Astrocyte (in vitro differentiated cells and primary cell): Measurements from ENCODE around the gene MCF2L2. TPM values are rescaled to one million over a fixed set of nuclear protein-coding genes. Genes with fewer than 3 reads are reported as not detected.

ENCODE experiments used
- DNase-seq: peaks from one replicate; pipeline ENCODE4 v3.0.0-alpha.2; 2010; ENCODE audit warnings: low read depth
- FAIRE-seq: peaks from 2 replicates; lab custom pipeline; 2011; peaks lifted over from hg19 to GRCh38; lab: Jason Lieb, UNC
- H2AFZ ChIP-seq: 2 replicates; pipeline ENCODE4 v1.6.0; 2012; ENCODE audit warnings: low read depth, low read length, inconsistent platforms
- H3K27ac ChIP-seq: 2 replicates; pipeline ENCODE4 v1.5.1; 2011; ENCODE audit warnings: low read depth, low read length, inconsistent platforms
- H3K27me3 ChIP-seq: 2 replicates; pipeline ENCODE4 v1.6.0; 2011; ENCODE audit warnings: low read length, inconsistent platforms; ENCODE audit not compliant: insufficient read depth
- H3K36me3 ChIP-seq: 2 replicates; pipeline ENCODE4 v1.5.1; 2011; ENCODE audit warnings: low read length, inconsistent platforms; ENCODE audit not compliant: insufficient read depth
- H3K4me1 ChIP-seq: 2 replicates; pipeline ENCODE4 v1.5.1; 2011; ENCODE audit warnings: low read length, inconsistent platforms; ENCODE audit not compliant: insufficient read depth
- H3K4me2 ChIP-seq: 2 replicates; pipeline ENCODE4 v1.6.0; 2012; ENCODE audit warnings: low read length, inconsistent platforms
- H3K4me3 ChIP-seq: 2 replicates; pipeline ENCODE4 v1.5.1; 2011; ENCODE audit warnings: low read depth, mild to moderate bottlenecking, low read length, inconsistent platforms; ENCODE audit not compliant: insufficient read depth
- H3K79me2 ChIP-seq: 2 replicates; pipeline ENCODE4 v1.6.0; 2012; ENCODE audit warnings: mild to moderate bottlenecking, low read length, inconsistent platforms; ENCODE audit not compliant: insufficient read depth
- H3K9ac ChIP-seq: 2 replicates; pipeline ENCODE4 v1.6.0; 2012; ENCODE audit warnings: mild to moderate bottlenecking, low read length, inconsistent platforms
- H3K9me3 ChIP-seq: 2 replicates; pipeline ENCODE4 v1.5.1; 2012; ENCODE audit warnings: low read depth, mild to moderate bottlenecking, low read length, inconsistent platforms; ENCODE audit not compliant: insufficient read depth
- H4K20me1 ChIP-seq: 2 replicates; pipeline ENCODE4 v1.6.0; 2012; ENCODE audit warnings: low read length, inconsistent platforms; ENCODE audit not compliant: insufficient read depth
- H3K27ac Mint-ChIP-seq: one replicate; pipeline ENCODE4 v1.8.0; 2021; ENCODE audit warnings: mild to moderate bottlenecking, mixed read lengths; ENCODE audit not compliant: unreplicated experiment
- H3K27me3 Mint-ChIP-seq: one replicate; pipeline ENCODE4 v1.8.0; 2021; ENCODE audit warnings: low read depth, mixed read lengths; ENCODE audit not compliant: unreplicated experiment
- H3K36me3 Mint-ChIP-seq: one replicate; pipeline ENCODE4 v1.8.0; 2021; ENCODE audit warnings: low read depth, mixed read lengths; ENCODE audit not compliant: unreplicated experiment
- H3K4me1 Mint-ChIP-seq: one replicate; pipeline ENCODE4 v1.8.0; 2021; ENCODE audit warnings: low read depth, mixed read lengths; ENCODE audit not compliant: unreplicated experiment
- H3K4me3 Mint-ChIP-seq: one replicate; pipeline ENCODE4 v1.8.0; 2021; ENCODE audit warnings: mild to moderate bottlenecking, moderate library complexity, mixed read lengths; ENCODE audit not compliant: unreplicated experiment
- H3K9me3 Mint-ChIP-seq: one replicate; pipeline ENCODE4 v1.8.0; 2021; ENCODE audit warnings: mild to moderate bottlenecking, mixed read lengths; ENCODE audit not compliant: unreplicated experiment
- CTCF ChIP-seq: IDR thresholded peaks from 2 replicates; pipeline ENCODE4 v1.5.1; 2011; ENCODE audit warnings: low read depth, mild to moderate bottlenecking, inconsistent platforms, low read length, moderate library complexity; ENCODE audit not compliant: insufficient read depth
- EZH2 ChIP-seq: IDR thresholded peaks from 2 replicates; pipeline ENCODE4 v1.6.1; 2012; ENCODE audit warnings: mild to moderate bottlenecking, low read length, inconsistent platforms; ENCODE audit not compliant: insufficient read depth
- total RNA-seq: library from RNA; stranded (reverse); gene quantifications from 2 replicates; pipeline ENCODE4 v1.2.1, GENCODE V29; 2021

Gene MCF2L2
- total RNA-seq, 1 donor from 2014 or later: 0.89 TPM

- no peaks in the 10 kb centered on the region for H3K4me1 Mint-ChIP-seq
- H3K4me3 Mint-ChIP-seq: no peak overlapping the region
Observed at GRCh38 chr3:183211352-183211751, 217.1 kb downstream of the MCF2L2 start.

GRCh38 chr3:183210862-183211341 lies 217.5 kb downstream of the MCF2L2 start:
- no peak overlapping the region for H2AFZ ChIP-seq
- Mint-ChIP-seq H3K4me3 (no peak overlapping the region), H3K27ac (no peak overlapping the region), H3K4me1 (no peaks in the 10 kb centered on the region), H3K27me3 (no peaks in the 10 kb centered on the region), H3K36me3 (no peaks in the 10 kb centered on the region), H3K9me3 (no peaks in the 10 kb centered on the region)
- H3K9me3 ChIP-seq: no peaks in the 10 kb centered on the region
- H3K9ac ChIP-seq: no peak overlapping the region
- no peak overlapping the region for H3K4me3 ChIP-seq
- no peak for FAIRE-seq
- TF ChIP-seq CTCF (no peak), EZH2 (no peak)
- DNase-seq: no peak
- H4K20me1 ChIP-seq: no peaks in the 10 kb centered on the region
- no peaks in the 10 kb centered on the region for H3K4me1 ChIP-seq
- H3K4me2 ChIP-seq: no peak overlapping the region
- no peaks in the 10 kb centered on the region for H3K79me2 ChIP-seq
- H3K36me3 ChIP-seq: no peaks in the 10 kb centered on the region
- no peak overlapping the region for H3K27ac ChIP-seq
- H3K27me3 ChIP-seq: peaks cover 3% of the 10 kb centered on the region

More at GRCh38 chr3:183211352-183211751, 217.1 kb downstream of the MCF2L2 start:
- H3K79me2 ChIP-seq: no peaks in the 10 kb centered on the region
- H3K9ac ChIP-seq: no peak overlapping the region
- Mint-ChIP-seq H3K27me3 (no peaks in the 10 kb centered on the region), H3K9me3 (no peaks in the 10 kb centered on the region), H3K27ac (no peak overlapping the region), H3K36me3 (no peaks in the 10 kb centered on the region)
- no peak overlapping the region for H2AFZ ChIP-seq
- no peak overlapping the region for H3K27ac ChIP-seq
- no peak overlapping the region for H3K4me3 ChIP-seq
- no peaks in the 10 kb centered on the region for H3K36me3 ChIP-seq
- H3K27me3 ChIP-seq: peaks cover 3% of the 10 kb centered on the region
- no peak overlapping the region for H3K4me2 ChIP-seq
- TF ChIP-seq CTCF (no peak), EZH2 (no peak)
- H4K20me1 ChIP-seq: no peaks in the 10 kb centered on the region
- no peaks in the 10 kb centered on the region for H3K4me1 ChIP-seq
- DNase-seq (no peak), FAIRE-seq (no peak)
- H3K9me3 ChIP-seq: no peaks in the 10 kb centered on the region

GRCh38 chr3:183210341-183210740 lies 218.1 kb downstream of the MCF2L2 start:
- no peaks in the 10 kb centered on the region for H3K36me3 Mint-ChIP-seq
- Histone ChIP-seq H3K36me3 (no peaks in the 10 kb centered on the region), H3K4me1 (no peaks in the 10 kb centered on the region), H3K27me3 (peaks cover 3% of the 10 kb centered on the region), H3K4me3 (no peak overlapping the region), H2AFZ (no peak overlapping the region), H3K79me2 (no peaks in the 10 kb centered on the region), H3K9ac (no peak overlapping the region), H3K9me3 (no peaks in the 10 kb centered on the region), H3K27ac (no peak overlapping the region), H3K4me2 (no peak overlapping the region), H4K20me1 (no peaks in the 10 kb centered on the region)
- DNase-seq (no peak), FAIRE-seq (no peak)
- no peaks in the 10 kb centered on the region for H3K27me3 Mint-ChIP-seq
- TF ChIP-seq EZH2 (no peak), CTCF (no peak)
- no peaks in the 10 kb centered on the region for H3K9me3 Mint-ChIP-seq
- H3K27ac Mint-ChIP-seq: no peak overlapping the region
- H3K4me1 Mint-ChIP-seq: no peaks in the 10 kb centered on the region
- no peak overlapping the region for H3K4me3 Mint-ChIP-seq
